Nephron (organoid): ENCODE measurements around the gene EHBP1.

Experiments used
- H3K27ac Mint-ChIP-seq, 3 experiments: 2 replicates each; pipeline ENCODE4 v1.8.0; 2020; ENCODE audit warnings: mixed read lengths in 3 of 3, mild to moderate bottlenecking in 2 of 3, moderate library complexity in 1 of 3
- H3K27me3 Mint-ChIP-seq: 2 replicates; pipeline ENCODE4 v1.8.0; 2021; ENCODE audit warnings: low read depth, mild to moderate bottlenecking, moderate library complexity, mixed read lengths
- H3K36me3 Mint-ChIP-seq: 2 replicates; pipeline ENCODE4 v1.8.0; 2020; ENCODE audit warnings: low read depth, mixed read lengths
- H3K4me1 Mint-ChIP-seq: 2 replicates; pipeline ENCODE4 v1.8.0; 2020; ENCODE audit warnings: mixed read lengths
- H3K4me3 Mint-ChIP-seq, 3 experiments: 2 replicates each; pipeline ENCODE4 v1.8.0; 2020; ENCODE audit warnings: mild to moderate bottlenecking in 3 of 3, mixed read lengths in 3 of 3, moderate library complexity in 2 of 3
- H3K9me3 Mint-ChIP-seq: 2 replicates; pipeline ENCODE4 v1.8.0; 2020; ENCODE audit warnings: mixed read lengths
- TF ChIP-seq, protein P1 (sequence below), 3 experiments: fragments of 200-600 bp; sonication (generic); IDR thresholded peaks; one replicate each; pipeline ENCODE4 v1.5.0; 2021; ENCODE audit warnings: antibody characterized with exemption in 3 of 3; ENCODE audit not compliant: unreplicated experiment in 3 of 3

Gene EHBP1

DNA sequence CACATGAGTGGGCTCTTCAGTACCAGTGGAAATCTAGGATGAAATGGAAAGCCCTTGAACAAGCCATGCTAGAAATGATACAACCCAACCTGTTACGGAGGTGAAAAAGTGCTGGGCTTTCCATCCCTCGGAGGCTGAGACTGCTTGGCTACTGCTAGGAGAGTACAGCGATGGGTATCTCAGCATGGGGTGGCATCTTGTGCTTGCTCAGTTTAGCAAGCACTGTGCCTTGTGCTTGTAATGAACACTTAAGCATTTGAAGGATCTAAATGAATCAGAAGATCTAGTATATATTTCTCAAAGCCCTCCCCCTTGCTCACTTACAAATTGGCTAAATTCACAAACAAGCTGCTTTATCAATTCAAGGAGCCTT lies 44.3 kb upstream of the EHBP1 start:
- Mint-ChIP-seq H3K4me1 (peaks cover 53% of the 10 kb centered on the region), H3K4me3 (no peak overlapping the region), H3K27ac (peak overlapping the region; percentile 67 to 87 (median 80)), H3K27me3 (no peaks in the 10 kb centered on the region), H3K36me3 (no peaks in the 10 kb centered on the region), H3K9me3 (no peaks in the 10 kb centered on the region)
- TF ChIP-seq, protein P1, sequence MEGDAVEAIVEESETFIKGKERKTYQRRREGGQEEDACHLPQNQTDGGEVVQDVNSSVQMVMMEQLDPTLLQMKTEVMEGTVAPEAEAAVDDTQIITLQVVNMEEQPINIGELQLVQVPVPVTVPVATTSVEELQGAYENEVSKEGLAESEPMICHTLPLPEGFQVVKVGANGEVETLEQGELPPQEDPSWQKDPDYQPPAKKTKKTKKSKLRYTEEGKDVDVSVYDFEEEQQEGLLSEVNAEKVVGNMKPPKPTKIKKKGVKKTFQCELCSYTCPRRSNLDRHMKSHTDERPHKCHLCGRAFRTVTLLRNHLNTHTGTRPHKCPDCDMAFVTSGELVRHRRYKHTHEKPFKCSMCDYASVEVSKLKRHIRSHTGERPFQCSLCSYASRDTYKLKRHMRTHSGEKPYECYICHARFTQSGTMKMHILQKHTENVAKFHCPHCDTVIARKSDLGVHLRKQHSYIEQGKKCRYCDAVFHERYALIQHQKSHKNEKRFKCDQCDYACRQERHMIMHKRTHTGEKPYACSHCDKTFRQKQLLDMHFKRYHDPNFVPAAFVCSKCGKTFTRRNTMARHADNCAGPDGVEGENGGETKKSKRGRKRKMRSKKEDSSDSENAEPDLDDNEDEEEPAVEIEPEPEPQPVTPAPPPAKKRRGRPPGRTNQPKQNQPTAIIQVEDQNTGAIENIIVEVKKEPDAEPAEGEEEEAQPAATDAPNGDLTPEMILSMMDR (IDR thresholded peaks at IDR 0.05; ENCODE audit: unreplicated experiment in 3 of 3) = no peak

DNA sequence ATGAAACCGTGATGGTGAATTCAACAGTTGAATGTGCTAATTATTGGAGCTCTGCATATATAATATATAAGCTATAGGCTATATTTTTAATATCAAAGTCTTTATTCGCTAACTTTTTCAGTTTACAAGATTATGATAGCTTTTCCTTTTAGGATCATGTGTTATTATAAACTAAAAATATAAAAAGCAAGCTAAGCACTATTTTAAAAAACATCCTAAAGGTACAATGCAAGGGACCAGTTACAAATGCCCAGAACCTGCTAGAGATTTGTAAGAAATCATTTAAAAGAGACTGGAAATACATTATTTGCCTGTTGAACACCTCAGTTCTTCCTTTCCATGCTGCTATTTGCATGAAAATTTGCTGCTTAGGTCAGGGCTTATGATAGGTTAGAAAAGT lies 43.4 kb upstream of the EHBP1 start:
- H3K36me3 Mint-ChIP-seq = no peaks in the 10 kb centered on the region
- peak overlapping the region; percentile 87 to 98 (median 94) for H3K27ac Mint-ChIP-seq
- no peaks in the 10 kb centered on the region for H3K27me3 Mint-ChIP-seq
- TF ChIP-seq, protein P1 (IDR thresholded peaks at IDR 0.05; ENCODE audit: unreplicated experiment in 3 of 3) = no peak
- no peaks in the 10 kb centered on the region for H3K9me3 Mint-ChIP-seq
- no peak overlapping the region for H3K4me3 Mint-ChIP-seq
- peaks cover 53% of the 10 kb centered on the region for H3K4me1 Mint-ChIP-seq

DNA sequence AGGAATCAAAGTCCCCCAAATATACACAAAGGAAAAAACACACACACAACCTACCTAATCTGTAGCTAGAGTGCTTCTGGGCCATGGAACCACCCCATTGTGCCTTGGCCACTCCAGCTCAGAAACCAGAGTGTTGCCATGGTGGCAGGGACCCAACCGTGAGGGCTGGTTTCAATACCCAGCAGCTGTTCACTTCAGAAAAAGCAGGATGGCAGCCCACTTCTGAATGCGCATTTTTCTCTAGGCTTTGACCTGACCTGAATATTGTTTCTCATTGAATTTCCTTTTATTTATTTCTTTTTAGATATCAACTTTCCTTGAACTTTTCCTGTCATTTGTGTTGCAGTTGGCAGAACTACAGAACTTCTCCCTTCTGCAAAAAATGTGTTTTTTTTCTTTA lies 43.0 kb upstream of the EHBP1 start:
- Mint-ChIP-seq H3K27me3 (no peaks in the 10 kb centered on the region), H3K9me3 (no peaks in the 10 kb centered on the region), H3K36me3 (no peaks in the 10 kb centered on the region), H3K27ac (peak overlapping the region; percentile 87 to 98 (median 94)), H3K4me3 (peak overlapping the region in 1 of 3 experiments; percentile 6), H3K4me1 (peaks cover 53% of the 10 kb centered on the region)
- TF ChIP-seq, protein P1 (IDR thresholded peaks at IDR 0.05; ENCODE audit: unreplicated experiment in 3 of 3) = no peak

DNA sequence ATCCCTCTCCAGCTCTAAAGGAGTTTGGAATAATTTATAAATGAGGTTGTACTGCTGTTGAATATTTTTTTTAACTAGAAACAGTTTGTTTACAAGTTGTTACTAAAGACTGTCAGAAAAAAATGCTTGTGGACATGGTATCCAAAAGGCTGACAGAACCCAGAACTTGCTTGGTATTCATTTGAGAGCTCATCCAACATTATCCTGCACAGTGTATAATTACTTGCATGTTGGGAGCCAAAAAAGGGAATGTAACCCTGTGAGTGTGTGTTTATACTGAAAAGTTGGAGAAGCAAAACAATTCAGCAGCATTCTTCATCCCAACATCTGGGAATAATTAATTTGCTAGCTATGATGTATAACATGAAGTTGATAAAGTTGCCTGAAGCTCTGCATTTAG lies 42.1 kb upstream of the EHBP1 start:
- TF ChIP-seq, protein P1 (IDR thresholded peaks at IDR 0.05; ENCODE audit: unreplicated experiment in 3 of 3) = no peak
- H3K9me3 Mint-ChIP-seq = no peaks in the 10 kb centered on the region
- peak overlapping the region; percentile 87 to 98 (median 94) for H3K27ac Mint-ChIP-seq
- peaks cover 53% of the 10 kb centered on the region for H3K4me1 Mint-ChIP-seq
- H3K4me3 Mint-ChIP-seq = no peak overlapping the region
- no peaks in the 10 kb centered on the region for H3K36me3 Mint-ChIP-seq
- H3K27me3 Mint-ChIP-seq = no peaks in the 10 kb centered on the region

DNA sequence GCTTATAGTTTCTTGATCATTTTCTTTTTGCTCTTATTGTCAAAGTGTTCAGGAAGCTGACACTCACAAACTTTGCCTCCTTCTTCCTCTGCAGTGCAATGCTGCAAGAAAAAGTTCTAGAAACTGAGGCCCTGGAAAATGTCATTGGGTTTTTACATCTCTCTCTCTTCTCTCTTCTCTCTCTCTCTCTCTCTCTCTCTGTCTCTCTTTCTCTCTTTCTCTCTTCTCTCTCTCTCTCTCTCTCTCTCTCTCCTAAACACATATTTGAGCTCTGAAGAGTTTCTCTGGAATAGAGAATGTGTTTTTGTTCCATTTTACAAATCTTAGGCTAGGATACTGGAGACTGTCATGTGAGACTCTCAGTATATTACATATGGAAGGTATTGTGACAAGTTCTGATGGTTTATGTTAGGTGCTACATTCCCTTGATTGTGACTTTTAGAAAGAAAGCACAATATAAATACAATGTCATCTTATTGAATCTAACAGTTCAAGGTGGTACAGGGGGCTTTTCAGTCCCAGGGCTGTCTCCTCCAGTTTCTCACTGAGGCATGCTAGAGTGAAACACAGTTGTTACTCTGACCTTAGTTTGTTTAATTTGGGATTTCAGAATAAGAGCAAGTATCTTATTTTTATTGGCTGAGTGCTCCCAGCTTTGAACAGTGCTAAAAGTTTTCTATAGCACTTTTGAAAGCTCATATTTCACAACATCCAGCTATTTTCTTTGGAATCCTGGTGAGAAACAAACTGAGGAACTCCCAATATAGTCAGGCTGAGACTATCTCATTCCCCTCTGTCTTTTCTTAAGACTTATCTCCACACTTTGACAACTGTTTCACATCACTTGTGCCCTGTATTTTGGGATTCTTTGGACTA lies 41.4 kb upstream of the EHBP1 start:
- Mint-ChIP-seq H3K27ac (peak overlapping the region; percentile 87 to 98 (median 94)), H3K4me1 (peaks cover 53% of the 10 kb centered on the region), H3K9me3 (no peaks in the 10 kb centered on the region), H3K36me3 (no peaks in the 10 kb centered on the region), H3K27me3 (no peaks in the 10 kb centered on the region), H3K4me3 (peak overlapping the region in 1 of 3 experiments; percentile 8)
- TF ChIP-seq, protein P1 (IDR thresholded peaks at IDR 0.05; ENCODE audit: unreplicated experiment in 3 of 3) = no peak

DNA sequence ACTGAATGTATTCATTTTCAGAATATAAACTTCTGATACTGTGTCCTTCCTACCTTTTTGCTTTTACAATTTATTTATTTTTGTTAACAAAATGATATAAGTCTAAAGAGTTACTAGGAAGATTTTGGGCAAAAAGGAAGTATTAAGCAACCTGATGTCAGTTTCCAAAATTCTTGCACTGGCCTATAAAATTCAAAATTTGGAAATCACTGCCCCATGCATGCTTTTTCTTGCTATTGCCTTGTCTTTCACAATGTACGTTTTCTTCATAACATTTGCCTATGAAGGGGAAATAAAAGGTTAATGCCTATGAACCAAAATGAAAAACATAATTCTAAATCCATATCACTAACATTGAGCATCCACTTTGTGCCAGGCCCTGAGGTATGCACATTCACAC lies 40.1 kb upstream of the EHBP1 start:
- no peak overlapping the region for H3K4me3 Mint-ChIP-seq
- TF ChIP-seq, protein P1 (IDR thresholded peaks at IDR 0.05; ENCODE audit: unreplicated experiment in 3 of 3) = no peak
- no peaks in the 10 kb centered on the region for H3K36me3 Mint-ChIP-seq
- H3K4me1 Mint-ChIP-seq = peaks cover 41% of the 10 kb centered on the region
- no peaks in the 10 kb centered on the region for H3K9me3 Mint-ChIP-seq
- no peaks in the 10 kb centered on the region for H3K27me3 Mint-ChIP-seq
- peak overlapping the region; percentile 39 to 87 (median 74) for H3K27ac Mint-ChIP-seq
